Neural cell (in vitro differentiated cells): ENCODE data around the gene PTPRN2. TPM values are rescaled to one million over a fixed set of nuclear protein-coding genes. Genes with fewer than 3 reads are reported as not detected.
"Not testable (repeated sequence)": the region's sequence is repeated elsewhere in the genome, so short reads cannot be mapped to it uniquely, and the experiment has no call there.

Experiments used
- H2AFZ ChIP-seq: fragments of 200-600, 300-800 bp; sonication (generic), shearing (Covaris generic); 2 replicates; pipeline ENCODE4 v1.6.0; 2014; ENCODE audit warnings: low read depth, mild to moderate bottlenecking, antibody characterized with exemption, low read length, moderate library complexity
- H3F3A ChIP-seq: fragments of 200-600 bp; shearing (Covaris generic); 2 replicates; pipeline ENCODE4 v1.6.1; 2016; ENCODE audit warnings: mild to moderate bottlenecking, moderate library complexity, mixed read lengths, antibody characterized with exemption, low read length; ENCODE audit not compliant: insufficient read depth, poor library complexity, severe bottlenecking
- H3K27ac ChIP-seq: fragments of 200-600, 300-800 bp; sonication (generic), shearing (Covaris generic); 2 replicates; pipeline ENCODE4 v1.5.1; 2014; ENCODE audit warnings: mild to moderate bottlenecking, low read length, moderate library complexity
- H3K27me3 ChIP-seq: fragments of 300-800, 200-600 bp; sonication (generic), shearing (Covaris generic); 2 replicates; pipeline ENCODE4 v1.6.0; 2014; ENCODE audit warnings: mild to moderate bottlenecking, low read depth, low read length, moderate library complexity; ENCODE audit not compliant: insufficient read depth
- H3K36me3 ChIP-seq: fragments of 300-800, 200-600 bp; sonication (generic), shearing (Covaris generic); 2 replicates; pipeline ENCODE4 v1.5.1; 2014; ENCODE audit warnings: mild to moderate bottlenecking, antibody characterized with exemption, low read length, moderate library complexity; ENCODE audit not compliant: insufficient read depth
- H3K4me2 ChIP-seq: fragments of 300-800, 200-600 bp; sonication (generic), shearing (Covaris generic); 2 replicates; pipeline ENCODE4 v1.6.0; 2014; ENCODE audit warnings: mild to moderate bottlenecking, low read length
- H3K4me3 ChIP-seq: fragments of 300-800, 200-600 bp; sonication (generic), shearing (Covaris generic); 2 replicates; pipeline ENCODE4 v1.5.1; 2014; ENCODE audit warnings: mild to moderate bottlenecking, low read length, moderate library complexity
- H3K79me2 ChIP-seq: fragments of 200-600 bp; shearing (Covaris generic); replicated peaks from 2 replicates; pipeline ENCODE4 v1.6.0; 2014; ENCODE audit warnings: mild to moderate bottlenecking, low read length, moderate library complexity; ENCODE audit not compliant: insufficient read depth
- H3K9ac ChIP-seq: fragments of 300-800, 200-600 bp; sonication (generic), shearing (Covaris generic); 2 replicates; pipeline ENCODE4 v1.6.1; 2016; ENCODE audit warnings: mild to moderate bottlenecking, low read length, mixed read lengths
- H3K9me2 ChIP-seq: fragments of 200-600 bp; shearing (Covaris generic); 2 replicates; pipeline ENCODE4 v1.6.1; 2016; ENCODE audit warnings: mild to moderate bottlenecking, low read length, mixed read lengths; ENCODE audit not compliant: insufficient read depth
- H3K9me3 ChIP-seq: fragments of 200-600, 300-800 bp; sonication (generic), shearing (Covaris generic); 2 replicates; pipeline ENCODE4 v1.6.1; 2016; ENCODE audit warnings: mild to moderate bottlenecking, mixed run types, low read length, moderate library complexity, mixed read lengths
- H4K20me1 ChIP-seq: fragments of 200-600 bp; shearing (Covaris generic); 2 replicates; pipeline ENCODE4 v1.6.1; 2016; ENCODE audit warnings: mild to moderate bottlenecking, mixed run types; ENCODE audit not compliant: insufficient read depth
- EP300 ChIP-seq: fragments of 450-650 bp; conservative IDR thresholded peaks from 2 replicates; pipeline ENCODE4 v1.6.1; 2014; ENCODE audit warnings: antibody characterized with exemption, mild to moderate bottlenecking, moderate library complexity; ENCODE audit not compliant: poor library complexity, severe bottlenecking
- EZH2 ChIP-seq: fragments of 200-600, 300-800 bp; shearing (Covaris generic), sonication (generic); IDR thresholded peaks from 2 replicates; pipeline ENCODE4 v1.6.1; 2014; ENCODE audit warnings: antibody characterized with exemption, low read length, borderline replicate concordance, mild to moderate bottlenecking; ENCODE audit not compliant: insufficient read depth, poor library complexity, severe bottlenecking
- MXI1 ChIP-seq: fragments of 450-650 bp; conservative IDR thresholded peaks from 2 replicates; pipeline ENCODE4 v1.6.1; 2014; ENCODE audit warnings: antibody characterized with exemption, mild to moderate bottlenecking; ENCODE audit not compliant: poor library complexity, severe bottlenecking
- POLR2AphosphoS5 ChIP-seq: IDR thresholded peaks from 2 replicates; pipeline ENCODE4 v1.6.1; 2012
- RAD21 ChIP-seq: fragments of 450-650 bp; conservative IDR thresholded peaks from 2 replicates; pipeline ENCODE4 v1.6.1; 2014; ENCODE audit warnings: antibody characterized with exemption, mild to moderate bottlenecking, moderate library complexity
- SMC3 ChIP-seq: fragments of 450-650 bp; conservative IDR thresholded peaks from 2 replicates; pipeline ENCODE4 v1.6.1; 2014; ENCODE audit warnings: antibody characterized with exemption, mild to moderate bottlenecking, moderate library complexity; ENCODE audit not compliant: poor library complexity
- TAF1 ChIP-seq: IDR thresholded peaks from 2 replicates; pipeline ENCODE4 v1.6.1; 2012; ENCODE audit warnings: low read depth
- polyA plus RNA-seq: library from polyadenylated mRNA; depleted of rRNA; stranded (reverse); fragments of >200 nt; gene quantifications from 2 replicates; pipeline ENCODE4 v1.2.3, GENCODE V29; 2014
- small RNA-seq, 3 experiments: library from RNA; depleted of rRNA; stranded (forward); fragments of <200 nt; gene quantifications; one replicate each; pipeline ENCODE3, GENCODE V24; 2012
- TF ChIP-seq, protein P1 (sequence below): IDR thresholded peaks from 2 replicates; pipeline ENCODE4 v1.6.1; 2012; ENCODE audit warnings: borderline replicate concordance
- TF ChIP-seq, protein P2 (sequence below): fragments of 450-650 bp; IDR thresholded peaks from 2 replicates; pipeline ENCODE4 v1.5.1; 2014; ENCODE audit warnings: antibody characterized with exemption, mild to moderate bottlenecking, moderate library complexity; ENCODE audit not compliant: poor library complexity, severe bottlenecking

PTPRN2 gene
- polyA plus RNA-seq, 1 donor from 2014 or later: 31.0 TPM

DNA sequence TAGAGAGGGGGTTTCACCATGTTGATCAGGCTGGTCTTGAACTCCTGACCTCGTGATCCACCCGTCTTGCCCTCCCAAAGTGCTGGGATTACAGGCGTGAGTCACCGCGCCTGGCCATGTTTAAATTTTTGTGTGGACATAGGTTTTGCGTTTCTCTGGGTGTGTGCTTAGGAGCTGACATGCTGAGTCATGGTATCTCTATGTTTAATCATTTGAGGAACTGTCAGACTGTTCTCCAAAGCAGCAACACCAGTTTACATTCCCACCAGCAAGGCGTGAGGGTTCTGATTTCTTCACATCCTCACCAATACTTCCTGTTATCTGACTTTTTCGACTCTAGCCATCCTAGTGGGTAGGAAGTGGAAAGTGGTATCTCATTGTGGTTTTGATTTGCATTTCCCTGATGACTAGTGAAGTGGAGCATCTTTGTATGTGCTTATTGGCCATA lies 1097.1 kb downstream of the PTPRN2 start:
- Histone ChIP-seq H3K36me3 (no peaks in the 10 kb centered on the region), H3K9me3 (no peaks in the 10 kb centered on the region), H3K9me2 (no peaks in the 10 kb centered on the region), H3K4me3 (no peak overlapping the region), H3K4me2 (no peak overlapping the region), H3K27me3 (no peaks in the 10 kb centered on the region), H3K27ac (no peak overlapping the region), H2AFZ (no peak overlapping the region), H3K9ac (no peak overlapping the region), H4K20me1 (no peaks in the 10 kb centered on the region), H3F3A (peaks cover 3% of the 10 kb centered on the region), H3K79me2 (no peaks in the 10 kb centered on the region)
- TF ChIP-seq RAD21 (no peak), EP300 (no peak), POLR2AphosphoS5 (no peak), SMC3 (no peak), EZH2 (no peak), MXI1 (no peak), TAF1 (no peak)
- TF ChIP-seq, protein P1, sequence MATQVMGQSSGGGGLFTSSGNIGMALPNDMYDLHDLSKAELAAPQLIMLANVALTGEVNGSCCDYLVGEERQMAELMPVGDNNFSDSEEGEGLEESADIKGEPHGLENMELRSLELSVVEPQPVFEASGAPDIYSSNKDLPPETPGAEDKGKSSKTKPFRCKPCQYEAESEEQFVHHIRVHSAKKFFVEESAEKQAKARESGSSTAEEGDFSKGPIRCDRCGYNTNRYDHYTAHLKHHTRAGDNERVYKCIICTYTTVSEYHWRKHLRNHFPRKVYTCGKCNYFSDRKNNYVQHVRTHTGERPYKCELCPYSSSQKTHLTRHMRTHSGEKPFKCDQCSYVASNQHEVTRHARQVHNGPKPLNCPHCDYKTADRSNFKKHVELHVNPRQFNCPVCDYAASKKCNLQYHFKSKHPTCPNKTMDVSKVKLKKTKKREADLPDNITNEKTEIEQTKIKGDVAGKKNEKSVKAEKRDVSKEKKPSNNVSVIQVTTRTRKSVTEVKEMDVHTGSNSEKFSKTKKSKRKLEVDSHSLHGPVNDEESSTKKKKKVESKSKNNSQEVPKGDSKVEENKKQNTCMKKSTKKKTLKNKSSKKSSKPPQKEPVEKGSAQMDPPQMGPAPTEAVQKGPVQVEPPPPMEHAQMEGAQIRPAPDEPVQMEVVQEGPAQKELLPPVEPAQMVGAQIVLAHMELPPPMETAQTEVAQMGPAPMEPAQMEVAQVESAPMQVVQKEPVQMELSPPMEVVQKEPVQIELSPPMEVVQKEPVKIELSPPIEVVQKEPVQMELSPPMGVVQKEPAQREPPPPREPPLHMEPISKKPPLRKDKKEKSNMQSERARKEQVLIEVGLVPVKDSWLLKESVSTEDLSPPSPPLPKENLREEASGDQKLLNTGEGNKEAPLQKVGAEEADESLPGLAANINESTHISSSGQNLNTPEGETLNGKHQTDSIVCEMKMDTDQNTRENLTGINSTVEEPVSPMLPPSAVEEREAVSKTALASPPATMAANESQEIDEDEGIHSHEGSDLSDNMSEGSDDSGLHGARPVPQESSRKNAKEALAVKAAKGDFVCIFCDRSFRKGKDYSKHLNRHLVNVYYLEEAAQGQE: no peak
- TF ChIP-seq, protein P2, sequence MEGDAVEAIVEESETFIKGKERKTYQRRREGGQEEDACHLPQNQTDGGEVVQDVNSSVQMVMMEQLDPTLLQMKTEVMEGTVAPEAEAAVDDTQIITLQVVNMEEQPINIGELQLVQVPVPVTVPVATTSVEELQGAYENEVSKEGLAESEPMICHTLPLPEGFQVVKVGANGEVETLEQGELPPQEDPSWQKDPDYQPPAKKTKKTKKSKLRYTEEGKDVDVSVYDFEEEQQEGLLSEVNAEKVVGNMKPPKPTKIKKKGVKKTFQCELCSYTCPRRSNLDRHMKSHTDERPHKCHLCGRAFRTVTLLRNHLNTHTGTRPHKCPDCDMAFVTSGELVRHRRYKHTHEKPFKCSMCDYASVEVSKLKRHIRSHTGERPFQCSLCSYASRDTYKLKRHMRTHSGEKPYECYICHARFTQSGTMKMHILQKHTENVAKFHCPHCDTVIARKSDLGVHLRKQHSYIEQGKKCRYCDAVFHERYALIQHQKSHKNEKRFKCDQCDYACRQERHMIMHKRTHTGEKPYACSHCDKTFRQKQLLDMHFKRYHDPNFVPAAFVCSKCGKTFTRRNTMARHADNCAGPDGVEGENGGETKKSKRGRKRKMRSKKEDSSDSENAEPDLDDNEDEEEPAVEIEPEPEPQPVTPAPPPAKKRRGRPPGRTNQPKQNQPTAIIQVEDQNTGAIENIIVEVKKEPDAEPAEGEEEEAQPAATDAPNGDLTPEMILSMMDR: no peak

DNA sequence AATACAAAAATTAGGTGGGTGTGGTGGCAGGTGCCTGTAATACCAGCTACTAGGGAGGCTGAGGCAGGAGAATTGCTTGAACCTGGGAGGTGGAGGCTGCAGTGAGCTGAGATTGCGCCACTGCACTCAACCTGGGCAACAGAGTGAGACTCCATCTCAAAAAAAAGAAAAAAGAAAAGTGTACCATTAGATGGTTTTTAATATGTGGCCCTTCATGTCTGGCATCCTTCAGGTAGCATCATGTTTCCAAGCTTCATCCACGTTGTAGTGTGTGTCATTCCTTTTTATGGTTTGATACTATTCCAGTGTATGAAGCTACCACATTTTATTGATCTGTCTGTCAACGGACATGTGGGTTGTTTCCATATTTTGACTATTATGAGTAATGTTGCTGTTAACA lies 1097.8 kb downstream of the PTPRN2 start:
- not testable (repeated sequence) for H4K20me1 ChIP-seq, H3K4me3 ChIP-seq, H3F3A ChIP-seq, H3K4me2 ChIP-seq, H3K27ac ChIP-seq, H2AFZ ChIP-seq, H3K27me3 ChIP-seq, H3K9me3 ChIP-seq, H3K9ac ChIP-seq, H3K9me2 ChIP-seq, H3K79me2 ChIP-seq, H3K36me3 ChIP-seq

Small RNA genes within 50 kb of the gene (small RNA-seq; reads per million reads assigned to genes)
- gene MIR153-2 (117 to 187 (median 129) reads per million in 3 experiments), gene MIR5707 (0 reads per million in 3 experiments), gene MIR595 (0 reads per million in 3 experiments), gene THAP5P1 (0 reads per million in 3 experiments)

Other genes starting within 250 kb of the PTPRN2 start
- gene NCAPG2, start 117.0 kb upstream of the PTPRN2 start, polyA plus RNA-seq: 8.3 and 9.5 TPM in 2 replicates
- 23.8 and 28.9 TPM in 2 replicates for gene ESYT2, start 241.7 kb upstream of the PTPRN2 start, polyA plus RNA-seq